Mesenchymal stem cell (in vitro differentiated cells and primary cell): Measurements from ENCODE around the gene RAB8B.
"Not testable (repeated sequence)": the region's sequence is repeated elsewhere in the genome, so short reads cannot be mapped to it uniquely, and the experiment has no call there.

ENCODE experiments used
- DNase-seq: peaks from one replicate; pipeline ENCODE4 v3.0.0-alpha.2; 2013
- H2AFZ ChIP-seq: one replicate; pipeline ENCODE4 v1.6.1; 2013; ENCODE audit warnings: low read depth, mild to moderate bottlenecking, control low read depth, inconsistent platforms, low read length, moderate library complexity
- H2AK5ac ChIP-seq: 2 replicates; pipeline ENCODE4 v1.6.1; 2013; ENCODE audit warnings: low read length, moderate library complexity, mild to moderate bottlenecking, inconsistent platforms; ENCODE audit not compliant: severe bottlenecking
- H2BK120ac ChIP-seq: one replicate; pipeline ENCODE4 v1.6.1; 2013; ENCODE audit warnings: low read depth, mild to moderate bottlenecking, inconsistent platforms, low read length, moderate library complexity
- H2BK12ac ChIP-seq, 2 experiments: one replicate each; pipeline ENCODE4 v1.6.1; 2013; ENCODE audit warnings: inconsistent platforms in 2 of 2, low read length in 2 of 2, mild to moderate bottlenecking in 2 of 2, moderate library complexity in 2 of 2, control low read depth in 1 of 2
- H2BK15ac ChIP-seq: one replicate; pipeline ENCODE4 v1.6.1; 2013; ENCODE audit warnings: mild to moderate bottlenecking, low read depth, inconsistent platforms; ENCODE audit not compliant: poor library complexity, severe bottlenecking
- H2BK5ac ChIP-seq: 2 replicates; pipeline ENCODE4 v1.6.1; 2013; ENCODE audit warnings: low read depth, mild to moderate bottlenecking, low read length, control low read depth, inconsistent platforms; ENCODE audit not compliant: poor library complexity, severe bottlenecking
- H3K14ac ChIP-seq, 2 experiments: one replicate each; pipeline ENCODE4 v1.6.1; 2013; ENCODE audit warnings: inconsistent platforms in 2 of 2, low read length in 2 of 2, control low read depth in 1 of 2, mild to moderate bottlenecking in 1 of 2, moderate library complexity in 1 of 2
- H3K18ac ChIP-seq, 2 experiments: one replicate each; pipeline ENCODE4 v1.6.1; 2013; ENCODE audit warnings: inconsistent platforms in 2 of 2, low read length in 2 of 2, control low read depth in 1 of 2, low read depth in 1 of 2, mild to moderate bottlenecking in 1 of 2
- H3K23ac ChIP-seq, 2 experiments: one replicate each; pipeline ENCODE4 v1.6.1; 2013; ENCODE audit warnings: inconsistent platforms in 2 of 2, low read length in 2 of 2, mild to moderate bottlenecking in 2 of 2, moderate library complexity in 2 of 2, control low read depth in 1 of 2
- H3K27ac ChIP-seq: 2 replicates; pipeline ENCODE4 v1.5.1; 2013; ENCODE audit warnings: mild to moderate bottlenecking, moderate library complexity, low read length, control low read depth, inconsistent platforms; ENCODE audit not compliant: poor library complexity, severe bottlenecking
- H3K27me3 ChIP-seq, 2 experiments: 2 replicates each; pipeline versions ENCODE4 v1.6.1 to v1.7.0; 2013; ENCODE audit warnings: low read length in 2 of 2, mild to moderate bottlenecking in 2 of 2, moderate library complexity in 2 of 2, control low read depth in 1 of 2, inconsistent platforms in 1 of 2; ENCODE audit not compliant: control insufficient read depth in 1 of 2, insufficient read depth in 1 of 2
- H3K36me3 ChIP-seq, 2 experiments: 2 replicates each; pipeline versions ENCODE4 v1.6.1 to v1.7.0; 2013; ENCODE audit warnings: low read length in 2 of 2, control low read depth in 1 of 2, inconsistent platforms in 1 of 2, low read depth in 1 of 2, mild to moderate bottlenecking in 1 of 2; ENCODE audit not compliant: insufficient read depth in 2 of 2, control insufficient read depth in 1 of 2
- H3K4ac ChIP-seq, 2 experiments: one replicate each; pipeline ENCODE4 v1.6.1; 2013; ENCODE audit warnings: inconsistent platforms in 2 of 2, low read length in 2 of 2, mild to moderate bottlenecking in 2 of 2, moderate library complexity in 2 of 2, control low read depth in 1 of 2, low read depth in 1 of 2
- H3K4me1 ChIP-seq: 2 replicates; pipeline ENCODE4 v1.6.1; 2013; ENCODE audit warnings: low read depth, low read length, control low read depth; ENCODE audit not compliant: control insufficient read depth, insufficient read depth
- H3K4me2 ChIP-seq: 2 replicates; pipeline ENCODE4 v1.6.1; 2013; ENCODE audit warnings: low read length, mild to moderate bottlenecking, inconsistent platforms; ENCODE audit not compliant: poor library complexity, severe bottlenecking
- H3K4me3 ChIP-seq, 2 experiments: 2 replicates each; pipeline versions ENCODE4 v1.5.1 to v1.7.0; 2013; ENCODE audit warnings: low read length in 2 of 2, mild to moderate bottlenecking in 2 of 2, control low read depth in 1 of 2, low read depth in 1 of 2; ENCODE audit not compliant: insufficient read depth in 1 of 2
- H3K79me1 ChIP-seq: replicated peaks from 2 replicates; pipeline ENCODE4 v1.6.1; 2013; ENCODE audit warnings: mild to moderate bottlenecking, control low read depth, low read length, inconsistent platforms; ENCODE audit not compliant: poor library complexity, severe bottlenecking
- H3K9ac ChIP-seq: 2 replicates; pipeline ENCODE4 v1.7.0; 2013; ENCODE audit warnings: mild to moderate bottlenecking, low read length, moderate library complexity
- H3K9me3 ChIP-seq: 2 replicates; pipeline ENCODE4 v1.7.0; 2013; ENCODE audit warnings: mild to moderate bottlenecking, low read length; ENCODE audit not compliant: control insufficient read depth
- H4K8ac ChIP-seq: one replicate; pipeline ENCODE4 v1.6.1; 2013; ENCODE audit warnings: inconsistent platforms, mild to moderate bottlenecking, low read length, moderate library complexity
- H4K91ac ChIP-seq: one replicate; pipeline ENCODE4 v1.6.1; 2013; ENCODE audit warnings: mild to moderate bottlenecking, low read length, inconsistent platforms
- WGBS: methylation state at CpG from one replicate; pipeline ENCODE4 v1.1.7; 2013; ENCODE audit warnings: mixed read lengths; 5-methylcytosine and 5-hydroxymethylcytosine counted together

Gene RAB8B

DNA sequence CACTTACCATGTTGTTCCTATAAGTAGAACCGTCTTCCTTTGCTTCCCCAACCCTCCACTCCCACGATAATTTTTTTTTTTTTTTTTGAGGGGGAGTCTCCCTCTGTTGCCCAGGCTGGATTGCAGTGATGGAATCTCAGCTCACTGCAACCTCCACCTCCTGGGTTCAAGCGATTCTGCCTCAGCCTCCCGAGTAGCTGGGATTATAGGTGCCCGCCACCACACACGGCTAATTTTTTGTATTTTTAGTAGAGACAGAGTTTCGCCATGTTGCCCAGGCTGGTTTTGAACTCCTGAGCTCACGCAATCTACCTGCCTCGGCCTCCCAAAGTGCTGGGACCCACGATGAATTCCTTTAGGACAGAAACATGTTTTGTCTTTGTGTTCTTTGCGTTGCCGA is 19.4 kb downstream of the RAB8B start:
- H2AFZ ChIP-seq, H3K14ac ChIP-seq, H2BK120ac ChIP-seq, H3K4ac ChIP-seq, H2BK15ac ChIP-seq, H3K23ac ChIP-seq, H3K9me3 ChIP-seq, DNase-seq, H3K4me3 ChIP-seq, H4K91ac ChIP-seq, H3K27me3 ChIP-seq, H3K36me3 ChIP-seq, H2AK5ac ChIP-seq, H3K18ac ChIP-seq, H3K4me2 ChIP-seq, H3K9ac ChIP-seq, H3K27ac ChIP-seq, H2BK12ac ChIP-seq, H4K8ac ChIP-seq, H3K4me1 ChIP-seq, H2BK5ac ChIP-seq: not testable (repeated sequence)
- peaks cover 25% of the 10 kb centered on the region for H3K79me1 ChIP-seq
- 99% methylated on average over 12 of the region's 12 CpGs for WGBS

GRCh38 chr15:63210151-63211091 is 21.0 kb downstream of the RAB8B start:
- Histone ChIP-seq H2BK120ac (no peak overlapping the region), H3K4me2 (no peak overlapping the region), H3K27ac (no peak overlapping the region), H2AFZ (no peak overlapping the region), H2BK5ac (no peak overlapping the region), H2BK12ac (peak overlapping the region in 1 of 2 experiments; percentile 42), H3K14ac (no peak overlapping the region), H4K91ac (no peak overlapping the region), H3K9ac (no peak overlapping the region), H3K9me3 (no peaks in the 10 kb centered on the region), H3K23ac (no peak overlapping the region), H3K36me3 (no peaks in the 10 kb centered on the region), H3K4me3 (no peak overlapping the region), H2BK15ac (peak overlapping the region; percentile 92), H4K8ac (no peak overlapping the region), H3K4me1 (peaks cover 2% of the 10 kb centered on the region), H3K27me3 (no peaks in the 10 kb centered on the region), H3K18ac (no peak overlapping the region), H3K79me1 (peaks cover 30% of the 10 kb centered on the region), H2AK5ac (no peak overlapping the region), H3K4ac (no peak overlapping the region)
- no peak for DNase-seq
- whole genome bisulfite sequencing, result 67% methylated on average over 3 of the region's 5 CpGs

- H4K8ac ChIP-seq, result no peak overlapping the region
- no peak for DNase-seq
- no peak overlapping the region for H2AK5ac ChIP-seq
- no peak overlapping the region for H2BK12ac ChIP-seq
- 100% methylated on average over 3 of the region's 3 CpGs for WGBS
- H3K27me3 ChIP-seq, result no peaks in the 10 kb centered on the region
- no peaks in the 10 kb centered on the region for H3K9me3 ChIP-seq
- H3K79me1 ChIP-seq, result peaks cover 30% of the 10 kb centered on the region
- H2BK5ac ChIP-seq, result no peak overlapping the region
- no peak overlapping the region for H3K4me3 ChIP-seq
- no peak overlapping the region for H4K91ac ChIP-seq
- H2AFZ ChIP-seq, result no peak overlapping the region
- H3K27ac ChIP-seq, result no peak overlapping the region
- no peak overlapping the region for H3K14ac ChIP-seq
- no peak overlapping the region for H3K4ac ChIP-seq
- peaks cover 2% of the 10 kb centered on the region for H3K4me1 ChIP-seq
- no peak overlapping the region for H2BK120ac ChIP-seq
- no peak overlapping the region for H3K18ac ChIP-seq
- H3K23ac ChIP-seq, result no peak overlapping the region
- no peaks in the 10 kb centered on the region for H3K36me3 ChIP-seq
- H3K9ac ChIP-seq, result no peak overlapping the region
- no peak overlapping the region for H3K4me2 ChIP-seq
- no peak overlapping the region for H2BK15ac ChIP-seq
These were observed 21.7 kb downstream of the RAB8B start for GRCh38 chr15:63211092-63211490.

GRCh38 chr15:63211549-63211948 is 22.1 kb downstream of the RAB8B start:
- Histone ChIP-seq H2AK5ac (no peak overlapping the region), H3K9ac (peak overlapping the region; percentile 72), H3K4me2 (no peak overlapping the region), H3K27ac (no peak overlapping the region), H3K14ac (no peak overlapping the region), H4K91ac (no peak overlapping the region), H3K79me1 (peaks cover 31% of the 10 kb centered on the region), H3K9me3 (no peaks in the 10 kb centered on the region), H3K4me1 (peaks cover 2% of the 10 kb centered on the region), H2BK12ac (no peak overlapping the region), H2AFZ (no peak overlapping the region), H3K27me3 (no peaks in the 10 kb centered on the region), H2BK5ac (no peak overlapping the region), H3K18ac (no peak overlapping the region), H3K36me3 (no peaks in the 10 kb centered on the region), H4K8ac (no peak overlapping the region), H2BK15ac (no peak overlapping the region), H3K23ac (no peak overlapping the region), H2BK120ac (no peak overlapping the region), H3K4ac (no peak overlapping the region), H3K4me3 (peak overlapping the region in 1 of 2 experiments; percentile 9)
- DNase-seq, result no peak
- 95% methylated on average over 2 of the region's 2 CpGs for WGBS
